ENCODE results near the gene CARD10.

- TF ChIP-seq, protein P1, sequence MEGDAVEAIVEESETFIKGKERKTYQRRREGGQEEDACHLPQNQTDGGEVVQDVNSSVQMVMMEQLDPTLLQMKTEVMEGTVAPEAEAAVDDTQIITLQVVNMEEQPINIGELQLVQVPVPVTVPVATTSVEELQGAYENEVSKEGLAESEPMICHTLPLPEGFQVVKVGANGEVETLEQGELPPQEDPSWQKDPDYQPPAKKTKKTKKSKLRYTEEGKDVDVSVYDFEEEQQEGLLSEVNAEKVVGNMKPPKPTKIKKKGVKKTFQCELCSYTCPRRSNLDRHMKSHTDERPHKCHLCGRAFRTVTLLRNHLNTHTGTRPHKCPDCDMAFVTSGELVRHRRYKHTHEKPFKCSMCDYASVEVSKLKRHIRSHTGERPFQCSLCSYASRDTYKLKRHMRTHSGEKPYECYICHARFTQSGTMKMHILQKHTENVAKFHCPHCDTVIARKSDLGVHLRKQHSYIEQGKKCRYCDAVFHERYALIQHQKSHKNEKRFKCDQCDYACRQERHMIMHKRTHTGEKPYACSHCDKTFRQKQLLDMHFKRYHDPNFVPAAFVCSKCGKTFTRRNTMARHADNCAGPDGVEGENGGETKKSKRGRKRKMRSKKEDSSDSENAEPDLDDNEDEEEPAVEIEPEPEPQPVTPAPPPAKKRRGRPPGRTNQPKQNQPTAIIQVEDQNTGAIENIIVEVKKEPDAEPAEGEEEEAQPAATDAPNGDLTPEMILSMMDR (conservative IDR thresholded peaks at IDR 0.05; ENCODE audit: low read depth, low read length) = no peak
- no peak for TF ChIP-seq EZH2 (IDR thresholded peaks at IDR 0.05; ENCODE audit: borderline replicate concordance, low read depth, low read length, poor library complexity, severe bottlenecking)
Measured at GRCh38 chr22:37568012-37568411, 48.8 kb upstream of the CARD10 start.

All from A673 (cell line).